GM18511 (cell line): ENCODE results near the gene ZNF296.
A peak's percentile ranks its signal among the peaks of the same experiment; 100 is the strongest.

Source experiments
- ATAC-seq: cut with Tn5 transposase; IDR thresholded peaks from one replicate; pipeline ENCODE4 v1.9.1; 2021; ENCODE audit warnings: mild to moderate bottlenecking, moderate library complexity; ENCODE audit not compliant: unreplicated experiment

ZNF296 gene

GRCh38 chr19:45063851-45064801 lies 12.2 kb downstream of the ZNF296 start:
- ATAC-seq, result no peak

GRCh38 chr19:45061965-45062364 lies 14.3 kb downstream of the ZNF296 start:
- no peak for ATAC-seq

GRCh38 chr19:45059258-45059965 lies 16.9 kb downstream of the ZNF296 start:
- no peak for ATAC-seq

GRCh38 chr19:45058622-45059159 lies 17.6 kb downstream of the ZNF296 start:
- ATAC-seq, result no peak

GRCh38 chr19:45057444-45057843 lies 18.8 kb downstream of the ZNF296 start:
- no peak for ATAC-seq

- no peak for ATAC-seq
Measured at GRCh38 chr19:45056831-45057230, 19.4 kb downstream of the ZNF296 start.

GRCh38 chr19:45051929-45052579 lies 24.2 kb downstream of the ZNF296 start:
- ATAC-seq, result peak; percentile 50

- ATAC-seq, result no peak
Measured at GRCh38 chr19:45050036-45050435, 26.2 kb downstream of the ZNF296 start.

- no peak for ATAC-seq
Measured at GRCh38 chr19:45049073-45049736, 27.1 kb downstream of the ZNF296 start.

GRCh38 chr19:45047188-45047797 lies 29.0 kb downstream of the ZNF296 start:
- peak; percentile 71 for ATAC-seq

- ATAC-seq, result no peak
Measured at GRCh38 chr19:45046355-45046754, 29.9 kb downstream of the ZNF296 start.

GRCh38 chr19:45045671-45046353 lies 30.5 kb downstream of the ZNF296 start:
- no peak for ATAC-seq

GRCh38 chr19:45041125-45041524 lies 35.2 kb downstream of the ZNF296 start:
- no peak for ATAC-seq

GRCh38 chr19:45040059-45040771 lies 36.1 kb downstream of the ZNF296 start:
- ATAC-seq, result no peak

- ATAC-seq, result peak; percentile 94
Measured at GRCh38 chr19:45038931-45039893, 37.1 kb downstream of the ZNF296 start, which contains the start of gene CLASRP. CLASRP (plus strand) TSS chr19:45039045; CDS start chr19:45040213, 1,168 bp downstream.

GRCh38 chr19:45037393-45038169 lies 38.7 kb downstream of the ZNF296 start:
- no peak for ATAC-seq

- no peak for ATAC-seq
Measured at GRCh38 chr19:45035755-45036154, 40.5 kb downstream of the ZNF296 start.
